ENCODE measurements around the gene AGR2. TPM values are rescaled to one million over a fixed set of nuclear protein-coding genes. Genes with fewer than 3 reads are reported as not detected.

The AGR2 gene
- total RNA-seq, 1 donor = not detected

- Histone ChIP-seq H3K79me2 (ENCODE audit: insufficient read depth, low read length) (no peaks in the 10 kb centered on the region), H3K36me3 (ENCODE audit: insufficient read depth, low read length) (no peaks in the 10 kb centered on the region), H4K20me1 (ENCODE audit: insufficient read depth, low read length) (no peaks in the 10 kb centered on the region), H2AFZ (ENCODE audit: low read length) (no peak overlapping the region), H3K4me2 (ENCODE audit: insufficient read depth, low read length) (no peak overlapping the region), H3K27me3 (ENCODE audit: insufficient read depth, low read length) (no peaks in the 10 kb centered on the region), H3K4me3 (ENCODE audit: insufficient read depth, low read length) (no peak overlapping the region), H3K9me3 (ENCODE audit: low read depth, low read length) (no peaks in the 10 kb centered on the region), H3K27ac (ENCODE audit: low read depth, low read length) (no peak overlapping the region), H3K4me1 (ENCODE audit: insufficient read depth, low read length) (no peaks in the 10 kb centered on the region)
- DNase-seq (ENCODE audit: insufficient read length, low spot score, missing footprints) = no peak
- TF ChIP-seq CTCF (IDR thresholded peaks at IDR 0.05; ENCODE audit: extremely low read depth, low read depth, low read length) = no peak
Observed at GRCh38 chr7:16803125-16803524, 1.7 kb downstream of the AGR2 start.

- Histone ChIP-seq H3K9me3 (ENCODE audit: low read depth, low read length) (no peaks in the 10 kb centered on the region), H3K27ac (ENCODE audit: low read depth, low read length) (no peak overlapping the region), H3K4me3 (ENCODE audit: insufficient read depth, low read length) (no peak overlapping the region), H3K27me3 (ENCODE audit: insufficient read depth, low read length) (no peaks in the 10 kb centered on the region), H2AFZ (ENCODE audit: low read length) (no peak overlapping the region), H4K20me1 (ENCODE audit: insufficient read depth, low read length) (no peaks in the 10 kb centered on the region), H3K4me1 (ENCODE audit: insufficient read depth, low read length) (no peaks in the 10 kb centered on the region), H3K79me2 (ENCODE audit: insufficient read depth, low read length) (no peaks in the 10 kb centered on the region), H3K4me2 (ENCODE audit: insufficient read depth, low read length) (no peak overlapping the region), H3K36me3 (ENCODE audit: insufficient read depth, low read length) (no peaks in the 10 kb centered on the region)
- TF ChIP-seq CTCF (IDR thresholded peaks at IDR 0.05; ENCODE audit: extremely low read depth, low read depth, low read length) = no peak
- no peak for DNase-seq (ENCODE audit: insufficient read length, low spot score, missing footprints)
Observed at GRCh38 chr7:16801579-16801978, 3.2 kb downstream of the AGR2 start.

- peak; percentile 58 for TF ChIP-seq CTCF (IDR thresholded peaks at IDR 0.05; ENCODE audit: extremely low read depth, low read depth, low read length)
- Histone ChIP-seq H3K27ac (ENCODE audit: low read depth, low read length) (no peak overlapping the region), H3K4me3 (ENCODE audit: insufficient read depth, low read length) (no peak overlapping the region), H3K79me2 (ENCODE audit: insufficient read depth, low read length) (no peaks in the 10 kb centered on the region), H3K36me3 (ENCODE audit: insufficient read depth, low read length) (no peaks in the 10 kb centered on the region), H4K20me1 (ENCODE audit: insufficient read depth, low read length) (no peaks in the 10 kb centered on the region), H2AFZ (ENCODE audit: low read length) (no peak overlapping the region), H3K4me1 (ENCODE audit: insufficient read depth, low read length) (no peaks in the 10 kb centered on the region), H3K27me3 (ENCODE audit: insufficient read depth, low read length) (no peaks in the 10 kb centered on the region), H3K4me2 (ENCODE audit: insufficient read depth, low read length) (no peak overlapping the region), H3K9me3 (ENCODE audit: low read depth, low read length) (no peaks in the 10 kb centered on the region)
- peak; percentile 84 for DNase-seq (ENCODE audit: insufficient read length, low spot score, missing footprints)
Observed at GRCh38 chr7:16801111-16801542, 3.7 kb downstream of the AGR2 start.

GRCh38 chr7:16795624-16796023 lies 9.2 kb downstream of the AGR2 start:
- H3K4me1 ChIP-seq (ENCODE audit: insufficient read depth, low read length) = no peaks in the 10 kb centered on the region
- H3K9me3 ChIP-seq (ENCODE audit: low read depth, low read length) = no peaks in the 10 kb centered on the region
- H3K4me3 ChIP-seq (ENCODE audit: insufficient read depth, low read length) = no peak overlapping the region
- H3K36me3 ChIP-seq (ENCODE audit: insufficient read depth, low read length) = no peaks in the 10 kb centered on the region
- no peaks in the 10 kb centered on the region for H3K27me3 ChIP-seq (ENCODE audit: insufficient read depth, low read length)
- H3K79me2 ChIP-seq (ENCODE audit: insufficient read depth, low read length) = no peaks in the 10 kb centered on the region
- no peak for TF ChIP-seq CTCF (IDR thresholded peaks at IDR 0.05; ENCODE audit: extremely low read depth, low read depth, low read length)
- no peak overlapping the region for H3K27ac ChIP-seq (ENCODE audit: low read depth, low read length)
- no peak for DNase-seq (ENCODE audit: insufficient read length, low spot score, missing footprints)
- H4K20me1 ChIP-seq (ENCODE audit: insufficient read depth, low read length) = no peaks in the 10 kb centered on the region
- H3K4me2 ChIP-seq (ENCODE audit: insufficient read depth, low read length) = no peak overlapping the region
- no peak overlapping the region for H2AFZ ChIP-seq (ENCODE audit: low read length)

Measured in osteoblast (primary cell).